IMR-90 (cell line): ENCODE data around the gene TRPC4AP. TPM values are rescaled to one million over a fixed set of nuclear protein-coding genes. Genes with fewer than 3 reads are reported as not detected.

ENCODE experiments used
- ATAC-seq: fragments of 200-7000 bp; cut with Tn5 transposase; 2 replicates; pipeline ENCODE4 v1.9.1; 2020; ENCODE audit warnings: low read depth, mild to moderate bottlenecking, moderate library complexity
- BruUV-seq: library from RNA; stranded (reverse); fragments of 400-500 nt; replicated peaks from 2 replicates; lab custom pipeline; 2021; lab: Mats Ljungman, UMichigan
- CTCF ChIA-PET: fragments of 300-600 bp; formaldehyde crosslinking; extraction: SDS; loops from one replicate; lab custom pipeline; 2021; ENCODE audit warnings: antibody characterized with exemption; lab: Yijun Ruan, JAX
- POLR2A ChIA-PET: fragments of 300-600 bp; sonication (Branson Sonifier 250); formaldehyde crosslinking; loops from one replicate; lab custom pipeline; 2022; ENCODE audit warnings: antibody characterized with exemption; ENCODE audit not compliant: unreplicated experiment; lab: Charles Lee
- DNase-seq: peaks from one replicate; pipeline ENCODE4 v3.0.0; 2013
- H2AFZ ChIP-seq: replicated peaks from 2 replicates; pipeline ENCODE3; 2013; ENCODE audit warnings: low read length, mild to moderate bottlenecking; ENCODE audit not compliant: poor library complexity
- H2AK5ac ChIP-seq: 2 replicates; pipeline ENCODE4 v1.6.1; 2013; ENCODE audit warnings: low read depth, low read length, inconsistent platforms
- H2AK9ac ChIP-seq: replicated peaks from 2 replicates; pipeline ENCODE3; 2013; ENCODE audit warnings: mild to moderate bottlenecking, low read depth, low read length, moderate library complexity; ENCODE audit not compliant: poor library complexity
- H2BK120ac ChIP-seq: 2 replicates; pipeline ENCODE4 v1.6.1; 2013; ENCODE audit warnings: low read depth, low read length, inconsistent platforms
- H2BK15ac ChIP-seq: 3 replicates; pipeline ENCODE4 v1.6.1; 2013; ENCODE audit warnings: low read depth, low read length, inconsistent platforms
- H2BK20ac ChIP-seq: 2 replicates; pipeline ENCODE4 v1.6.1; 2013; ENCODE audit warnings: low read depth, mild to moderate bottlenecking, inconsistent platforms, low read length, moderate library complexity
- H2BK5ac ChIP-seq: 2 replicates; pipeline ENCODE4 v1.6.1; 2013; ENCODE audit warnings: mild to moderate bottlenecking, low read depth, low read length, inconsistent platforms; ENCODE audit not compliant: poor library complexity, severe bottlenecking
- H3K14ac ChIP-seq: replicated peaks from 2 replicates; pipeline ENCODE4 v1.6.1; 2013; ENCODE audit warnings: low read depth, low read length, inconsistent platforms
- H3K18ac ChIP-seq: 2 replicates; pipeline ENCODE4 v1.6.1; 2013; ENCODE audit warnings: low read depth, low read length, control low read depth
- H3K23ac ChIP-seq: 2 replicates; pipeline ENCODE4 v1.6.1; 2013; ENCODE audit warnings: low read depth, low read length, inconsistent platforms
- H3K27ac ChIP-seq: 2 replicates; pipeline ENCODE4 v1.5.1; 2013; ENCODE audit warnings: mild to moderate bottlenecking, control low read depth, low read length; ENCODE audit not compliant: insufficient read depth
- H3K27me3 ChIP-seq: 2 replicates; pipeline ENCODE4 v1.6.1; 2013; ENCODE audit warnings: low read length; ENCODE audit not compliant: control insufficient read depth, insufficient read depth
- H3K36me3 ChIP-seq: 2 replicates; pipeline ENCODE4 v1.6.1; 2013; ENCODE audit warnings: low read length, mixed read lengths; ENCODE audit not compliant: control insufficient read depth, insufficient read depth
- H3K4ac ChIP-seq: 2 replicates; pipeline ENCODE4 v1.6.1; 2013; ENCODE audit warnings: low read depth, low read length, inconsistent platforms
- H3K4me1 ChIP-seq: 2 replicates; pipeline ENCODE4 v1.6.1; 2013; ENCODE audit warnings: low read length, mixed read lengths; ENCODE audit not compliant: control insufficient read depth, insufficient read depth
- H3K4me2 ChIP-seq: 2 replicates; pipeline ENCODE4 v1.6.1; 2013; ENCODE audit warnings: low read depth, mild to moderate bottlenecking, control low read depth, low read length, moderate library complexity
- H3K4me3 ChIP-seq: 2 replicates; pipeline ENCODE4 v1.5.1; 2013; ENCODE audit warnings: low read depth, mild to moderate bottlenecking, control low read depth, low read length, moderate library complexity; ENCODE audit not compliant: insufficient read depth
- H3K56ac ChIP-seq: 2 replicates; pipeline ENCODE4 v1.6.1; 2013; ENCODE audit warnings: low read length, inconsistent platforms; ENCODE audit not compliant: insufficient read depth; ENCODE audit errors: extremely low read depth
- H3K79me1 ChIP-seq, 2 experiments: 2 replicates each; pipeline ENCODE4 v1.6.1; 2013; ENCODE audit warnings: low read length in 2 of 2, inconsistent platforms in 1 of 2, low read depth in 1 of 2
- H3K9ac ChIP-seq: 2 replicates; pipeline ENCODE4 v1.6.1; 2013; ENCODE audit warnings: low read depth, low read length, control low read depth
- H3K9me1 ChIP-seq: 2 replicates; pipeline ENCODE4 v1.6.1; 2013; ENCODE audit warnings: low read length, inconsistent platforms; ENCODE audit not compliant: insufficient read depth
- H3K9me3 ChIP-seq: 2 replicates; pipeline ENCODE4 v1.6.1; 2013; ENCODE audit warnings: low read length; ENCODE audit not compliant: control insufficient read depth, insufficient read depth
- H4K20me1 ChIP-seq: 2 replicates; pipeline ENCODE4 v1.6.1; 2013; ENCODE audit warnings: low read length, inconsistent platforms; ENCODE audit not compliant: insufficient read depth
- H4K5ac ChIP-seq: 2 replicates; pipeline ENCODE4 v1.6.1; 2013; ENCODE audit warnings: mild to moderate bottlenecking, low read depth, low read length, control low read depth
- H4K8ac ChIP-seq, 2 experiments: 2 replicates each; pipeline ENCODE4 v1.6.1; 2013; ENCODE audit warnings: low read depth in 2 of 2, low read length in 2 of 2, control low read depth in 1 of 2, inconsistent platforms in 1 of 2
- H4K91ac ChIP-seq: 2 replicates; pipeline ENCODE4 v1.6.1; 2013; ENCODE audit warnings: low read depth, low read length, inconsistent platforms; ENCODE audit not compliant: insufficient read depth
- BHLHE40 ChIP-seq: fragments of 150-350 bp; IDR thresholded peaks from 2 replicates; pipeline ENCODE4 v1.6.1; 2016; ENCODE audit warnings: mild to moderate bottlenecking, low read depth, low read length
- FOS ChIP-seq: fragments of 150-350 bp; IDR thresholded peaks from 2 replicates; pipeline ENCODE4 v1.6.1; 2016; ENCODE audit warnings: low read depth, low read length
- MAFK ChIP-seq: IDR thresholded peaks from 2 replicates; pipeline ENCODE4 v1.6.1; 2012; ENCODE audit warnings: low read depth, low read length, improper control_type of control experiment
- NFE2L2 ChIP-seq: fragments of 150-350 bp; IDR thresholded peaks from 2 replicates; pipeline ENCODE4 v1.6.1; 2016; ENCODE audit warnings: low read depth, mild to moderate bottlenecking, low read length
- RAD21 ChIP-seq: IDR thresholded peaks from 2 replicates; pipeline ENCODE4 v1.6.1; 2012; ENCODE audit warnings: low read length, improper control_type of control experiment
- WGBS, 2 experiments: methylation state at CpG; one replicate each; pipeline versions ENCODE4 v1.1.5 to v1.1.7; 2013; ENCODE audit warnings: missing lambda C conversion rate in 2 of 2; ENCODE audit not compliant: insufficient read length in 1 of 2; ENCODE audit errors: extremely low coverage in 2 of 2; 5-methylcytosine and 5-hydroxymethylcytosine counted together
- dilution Hi-C: fragments of 300-500 bp; cut with HindIII; formaldehyde crosslinking; loops from one replicate; pipeline ENCODE4 v1.14.3; 2018; ENCODE audit warnings: low sequenced_read_pairs; ENCODE audit not compliant: unreplicated experiment
- in situ Hi-C: fragments of 300-500 bp; cut with MboI; formaldehyde crosslinking; loops from 3 replicates; pipeline ENCODE4 v1.14.3; 2019; ENCODE audit warnings: low sequenced_read_pairs, inconsistent platforms, mixed read lengths
- intact Hi-C: fragments of 100-400 bp; cut with micrococcal nuclease; formaldehyde crosslinking; loops from 2 replicates; pipeline ENCODE4 v1.10.0; 2022
- polyA plus RNA-seq, 3 experiments: library from polyadenylated mRNA; depleted of rRNA; stranded (reverse); fragments of >200 nt; gene quantifications; 2 replicates each; pipeline ENCODE4 v1.2.3, GENCODE V29; 2012; ENCODE audit warnings: low replicate concordance in 1 of 3
- total RNA-seq: library from RNA; depleted of rRNA; stranded (reverse); fragments of >200 nt; gene quantifications from 2 replicates; pipeline ENCODE4 v1.2.3, GENCODE V29; 2012

TRPC4AP gene
- total and polyA plus RNA-seq, 2 of the 4 experiments (the other 2 are of a cell fraction) = 41.0 to 81.0 TPM

GRCh38 chr20:35133735-35134134, 41.1 kb upstream of the TRPC4AP start:
- H2BK15ac ChIP-seq = no peak overlapping the region
- dilution Hi-C loops (no loop called here), in situ Hi-C loops (loop anchor here (25.0 kb wide), 1 partner anchor 304 kb away; the partner anchor contains the start of gene GDF5), intact Hi-C loops (no loop called here)
- H3K14ac ChIP-seq = no peak overlapping the region
- H3K4ac ChIP-seq = peak overlapping the region; percentile 35; the same call in 1 of the 2 replicates
- no peaks in the 10 kb centered on the region for H3K27me3 ChIP-seq
- no peak for TF ChIP-seq RAD21
- no peak for TF ChIP-seq MAFK
- no peak for TF ChIP-seq FOS
- TF ChIP-seq NFE2L2 = peak; percentile 90
- no peak for TF ChIP-seq BHLHE40
- CTCF ChIA-PET = interaction anchor here (0.6 to 1.4 kb wide), 2 partner anchors 11 to 121 kb away, joined by 3 to 4 read pairs; no protein-coding TSS in a partner anchor
- WGBS, 2 experiments = 67% methylated on average over 1 of the region's 5 CpGs; no CpG with 5 or more reads in 1 of the 2 experiments
- no TSS peak for BruUV-seq
- peak overlapping the region; percentile 20; the same call in 1 of the 2 replicates for H2BK20ac ChIP-seq
- peaks cover 3% of the 10 kb centered on the region for H3K4me1 ChIP-seq
- no peak overlapping the region for H2AK9ac ChIP-seq
- H3K27ac ChIP-seq = no peak overlapping the region
- H3K4me2 ChIP-seq = no peak overlapping the region
- H2AFZ ChIP-seq = no peak overlapping the region
- peak overlapping the region in 1 of 2 experiments; percentile 16; a peak in 1 of 4 replicates for H4K8ac ChIP-seq
- no peaks in the 10 kb centered on the region for H3K9me3 ChIP-seq
- H3K18ac ChIP-seq = no peak overlapping the region
- DNase-seq (no peak), ATAC-seq (no peak)
- peaks cover 14% of the 10 kb centered on the region for H3K9me1 ChIP-seq
- H3K4me3 ChIP-seq = no peak overlapping the region
- no peak overlapping the region for H4K5ac ChIP-seq
- no peak overlapping the region for H4K91ac ChIP-seq
- H2BK5ac ChIP-seq = no peak overlapping the region
- peaks cover 0 to 12% of the 10 kb centered on the region in 2 experiments; a peak in 2 of 4 replicates for H3K79me1 ChIP-seq
- POLR2A ChIA-PET = no interaction called here
- H3K36me3 ChIP-seq = peaks cover 35% of the 10 kb centered on the region
- no peak overlapping the region for H2BK120ac ChIP-seq
- H3K23ac ChIP-seq = 0 out of 2 replicates have a peak overlapping the region, but pooled peaks have one; percentile 33
- no peak overlapping the region for H2AK5ac ChIP-seq
- H4K20me1 ChIP-seq = no peaks in the 10 kb centered on the region; the same call in 1 of the 2 replicates
- no peak overlapping the region for H3K56ac ChIP-seq
- H3K9ac ChIP-seq = no peak overlapping the region
